ENCODE measurements around the gene SMIM36.
"Not testable (repeated sequence)": the region's sequence is repeated elsewhere in the genome, so short reads cannot be mapped to it uniquely, and the experiment has no call there.

The SMIM36 gene

GRCh38 chr17:55433029-55433628 lies 78.1 kb downstream of the SMIM36 start:
- no peak for DNase-seq

GRCh38 chr17:55432358-55433028 lies 78.8 kb downstream of the SMIM36 start:
- no peak for DNase-seq

GRCh38 chr17:55431914-55432313 lies 79.3 kb downstream of the SMIM36 start:
- DNase-seq = not testable (repeated sequence)

GRCh38 chr17:55430541-55431288 lies 80.5 kb downstream of the SMIM36 start:
- DNase-seq = no peak

GRCh38 chr17:55427587-55427882 lies 83.7 kb downstream of the SMIM36 start:
- DNase-seq = no peak

- no peak for DNase-seq
Measured at GRCh38 chr17:55426851-55427586, 84.2 kb downstream of the SMIM36 start.

- DNase-seq = no peak
Measured at GRCh38 chr17:55424893-55425540, 86.2 kb downstream of the SMIM36 start.

- DNase-seq = no peak
Measured at GRCh38 chr17:55423535-55423934, 87.7 kb downstream of the SMIM36 start.

- not testable (repeated sequence) for DNase-seq
Measured at GRCh38 chr17:55422828-55423164, 88.5 kb downstream of the SMIM36 start.

GRCh38 chr17:55421179-55421934 lies 89.9 kb downstream of the SMIM36 start, which contains the start of gene MMD:
Gene MMD, minus strand, starts transcription at chr17:55421835. Its CDS starts 140 bp downstream, at chr17:55421695.
- DNase-seq = no peak

- peak; percentile 22 for DNase-seq
Measured at GRCh38 chr17:55420776-55421178, 90.5 kb downstream of the SMIM36 start.

GRCh38 chr17:55420067-55420775 lies 91.0 kb downstream of the SMIM36 start:
- no peak for DNase-seq

- DNase-seq = no peak
Measured at GRCh38 chr17:55418369-55419268, 92.6 kb downstream of the SMIM36 start.

GRCh38 chr17:55417411-55418268 lies 93.6 kb downstream of the SMIM36 start:
- DNase-seq = no peak

GRCh38 chr17:55416470-55417052 lies 94.7 kb downstream of the SMIM36 start:
- no peak for DNase-seq

- no peak for DNase-seq
Measured at GRCh38 chr17:55416000-55416399, 95.3 kb downstream of the SMIM36 start.

- no peak for DNase-seq
Measured at GRCh38 chr17:55414983-55415382, 96.3 kb downstream of the SMIM36 start.

GRCh38 chr17:55413825-55414489 lies 97.3 kb downstream of the SMIM36 start:
- no peak for DNase-seq

- DNase-seq = no peak
Measured at GRCh38 chr17:55411463-55411855, 99.8 kb downstream of the SMIM36 start.

All from NCI-H146 (cell line).